H1 (cell line): ENCODE data around the gene PTPRF. TPM values are rescaled to one million over a fixed set of nuclear protein-coding genes. Genes with fewer than 3 reads are reported as not detected.

Experiments used
- CTCF ChIA-PET: fragments of 300-600 bp; sonication (Branson Sonifier 250); formaldehyde crosslinking; loops from one replicate; lab custom pipeline; 2021; ENCODE audit not compliant: partially characterized antibody; lab: Charles Lee
- POLR2A ChIA-PET: fragments of 300-600 bp; sonication (Branson Sonifier 250); formaldehyde crosslinking; loops from one replicate; lab custom pipeline; 2021; ENCODE audit warnings: inconsistent platforms; ENCODE audit not compliant: partially characterized antibody; lab: Charles Lee
- DNase-seq, 2 experiments: peaks; one replicate each; pipeline versions ENCODE4 v3.0.0 to v3.0.0-alpha.2; 2010 to 2022; ENCODE audit warnings: low spot score in 2 of 2, low read depth in 1 of 2, mixed read lengths in 1 of 2
- FAIRE-seq: peaks from 2 replicates; lab custom pipeline; 2011; peaks lifted over from hg19 to GRCh38; lab: Jason Lieb, UNC
- H2AFZ ChIP-seq: 2 replicates; pipeline ENCODE4 v1.8.1; 2012; ENCODE audit warnings: low read length, inconsistent platforms
- H2AK5ac ChIP-seq: 2 replicates; pipeline ENCODE4 v1.6.1; 2013; ENCODE audit warnings: low read depth, low read length
- H2BK120ac ChIP-seq: replicated peaks from 2 replicates; pipeline ENCODE3; 2013; ENCODE audit warnings: low read depth, low read length, inconsistent platforms
- H2BK12ac ChIP-seq: 2 replicates; pipeline ENCODE4 v1.6.1; 2013; ENCODE audit warnings: low read depth, low read length
- H2BK15ac ChIP-seq: 2 replicates; pipeline ENCODE4 v1.6.1; 2013; ENCODE audit warnings: low read length
- H2BK20ac ChIP-seq: 2 replicates; pipeline ENCODE4 v1.6.1; 2013; ENCODE audit warnings: low read length
- H2BK5ac ChIP-seq: 2 replicates; pipeline ENCODE4 v1.6.1; 2013; ENCODE audit warnings: low read depth, low read length
- H3K14ac ChIP-seq: 2 replicates; pipeline ENCODE4 v1.6.1; 2013; ENCODE audit warnings: inconsistent platforms; ENCODE audit not compliant: insufficient read length
- H3K18ac ChIP-seq: 2 replicates; pipeline ENCODE4 v1.6.1; 2013; ENCODE audit warnings: low read length; ENCODE audit errors: extremely low read depth
- H3K23ac ChIP-seq: 2 replicates; pipeline ENCODE4 v1.6.1; 2013; ENCODE audit warnings: inconsistent platforms; ENCODE audit not compliant: insufficient read length
- H3K23me2 ChIP-seq: 2 replicates; pipeline ENCODE4 v1.6.1; 2013; ENCODE audit warnings: low read depth, low read length
- H3K27ac ChIP-seq: 2 replicates; pipeline ENCODE4 v1.6.1; 2011; ENCODE audit warnings: low read depth, low read length, inconsistent platforms
- H3K27me3 ChIP-seq, 4 experiments: replicated peaks in 1 of 4; 1 replicate in 1 of 4; 2 replicates in 3 of 4; pipeline versions ENCODE4 v1.6.1 to v1.8.1; 2011 to 2013; ENCODE audit warnings: low read length in 3 of 4, mild to moderate bottlenecking in 3 of 4, inconsistent platforms in 2 of 4, mixed read lengths in 2 of 4, moderate library complexity in 1 of 4; ENCODE audit not compliant: control insufficient read depth in 3 of 4, insufficient read depth in 3 of 4; ENCODE audit errors: extremely low read depth in 1 of 4
- H3K36me3 ChIP-seq, 4 experiments: 2 replicates each; pipeline versions ENCODE4 v1.6.1 to v1.8.1; 2011 to 2013; ENCODE audit warnings: mild to moderate bottlenecking in 4 of 4, low read length in 3 of 4, moderate library complexity in 2 of 4, control low read depth in 1 of 4, inconsistent platforms in 1 of 4; ENCODE audit not compliant: insufficient read depth in 4 of 4, control insufficient read depth in 2 of 4
- H3K4ac ChIP-seq: replicated peaks from 2 replicates; pipeline ENCODE3; 2013; ENCODE audit warnings: low read length, low read depth, mixed read lengths, inconsistent platforms; ENCODE audit not compliant: insufficient read length
- H3K4me1 ChIP-seq, 4 experiments: replicated peaks in 1 of 4; 1 replicate in 1 of 4; 2 replicates in 3 of 4; pipeline versions ENCODE4 v1.6.1 to v1.8.1; 2011 to 2013; ENCODE audit warnings: low read length in 3 of 4, inconsistent platforms in 2 of 4, mixed read lengths in 1 of 4; ENCODE audit not compliant: insufficient read depth in 4 of 4, control insufficient read depth in 3 of 4
- H3K4me2 ChIP-seq, 2 experiments: 2 replicates each; pipeline versions ENCODE4 v1.6.1 to v1.8.1; 2011 to 2013; ENCODE audit warnings: low read depth in 2 of 2, low read length in 2 of 2, control low read depth in 1 of 2, inconsistent platforms in 1 of 2, mild to moderate bottlenecking in 1 of 2; ENCODE audit not compliant: insufficient read depth in 1 of 2
- H3K4me3 ChIP-seq, 4 experiments: fragments of 200-600, 300-600 bp in 1 of 4; sonication (generic), shearing (Covaris generic), sonication (Bioruptor Twin) in 1 of 4; 2 replicates each; pipeline versions ENCODE4 v1.5.1 to v1.8.1; 2011 to 2016; ENCODE audit warnings: low read length in 4 of 4, low read depth in 3 of 4, control low read depth in 2 of 4, inconsistent platforms in 2 of 4, mild to moderate bottlenecking in 2 of 4, mixed read lengths in 1 of 4, moderate library complexity in 1 of 4; ENCODE audit not compliant: insufficient read depth in 2 of 4; ENCODE audit errors: extremely low read depth in 1 of 4
- H3K56ac ChIP-seq: replicated peaks from 2 replicates; pipeline ENCODE3; 2013; ENCODE audit warnings: low read depth, mild to moderate bottlenecking, mixed read lengths, low read length, inconsistent platforms; ENCODE audit not compliant: insufficient read length
- H3K79me1 ChIP-seq: 2 replicates; pipeline ENCODE4 v1.6.1; 2013; ENCODE audit warnings: low read depth, low read length, control low read depth
- H3K79me2 ChIP-seq, 2 experiments: 2 replicates each; pipeline versions ENCODE4 v1.6.1 to v1.8.1; 2012 to 2013; ENCODE audit warnings: low read length in 2 of 2, mild to moderate bottlenecking in 2 of 2, inconsistent platforms in 1 of 2; ENCODE audit not compliant: insufficient read depth in 2 of 2, control insufficient read depth in 1 of 2
- H3K9ac ChIP-seq, 4 experiments: replicated peaks in 1 of 4; 1 replicate in 1 of 4; 2 replicates in 3 of 4; pipeline versions ENCODE4 v1.6.1 to v1.8.1; 2011 to 2013; ENCODE audit warnings: low read depth in 3 of 4, low read length in 3 of 4, control low read depth in 2 of 4, mild to moderate bottlenecking in 2 of 4, moderate library complexity in 2 of 4, inconsistent platforms in 1 of 4; ENCODE audit errors: extremely low read depth in 1 of 4
- H3K9me3 ChIP-seq, 2 experiments: 2 replicates each; pipeline versions ENCODE4 v1.6.1 to v1.8.1; 2012 to 2013; ENCODE audit warnings: mild to moderate bottlenecking in 2 of 2, moderate library complexity in 2 of 2, control low read depth in 1 of 2, inconsistent platforms in 1 of 2, low read depth in 1 of 2, low read length in 1 of 2, mixed read lengths in 1 of 2; ENCODE audit not compliant: insufficient read depth in 2 of 2
- H4K20me1 ChIP-seq, 2 experiments: replicated peaks in 1 of 2; 2 replicates each; pipeline versions ENCODE3 to v1.8.1; 2011 to 2013; ENCODE audit warnings: inconsistent platforms in 2 of 2, low read length in 2 of 2, mild to moderate bottlenecking in 1 of 2; ENCODE audit not compliant: insufficient read depth in 2 of 2, control insufficient read depth in 1 of 2
- H4K5ac ChIP-seq: 2 replicates; pipeline ENCODE4 v1.6.1; 2013; ENCODE audit warnings: low read length, low read depth, mixed read lengths, inconsistent platforms; ENCODE audit not compliant: insufficient read length
- H4K8ac ChIP-seq: 2 replicates; pipeline ENCODE4 v1.8.0; 2013; ENCODE audit warnings: mild to moderate bottlenecking, moderate library complexity, low read length, inconsistent platforms; ENCODE audit not compliant: insufficient read depth; ENCODE audit errors: extremely low read depth
- H4K91ac ChIP-seq: replicated peaks from 2 replicates; pipeline ENCODE3; 2013; ENCODE audit warnings: low read length, mixed read lengths, inconsistent platforms; ENCODE audit not compliant: insufficient read length
- whole genome bisulfite sequencing, 2 experiments: shearing (Covaris generic) in 1 of 2; methylation state at CpG; one replicate each; pipeline versions ENCODE4 v1.1.6 to v1.1.7; 2013 to 2015; ENCODE audit warnings: low lambda C conversion rate in 2 of 2, mixed read lengths in 2 of 2, inconsistent platforms in 1 of 2, low coverage in 1 of 2, missing lambda C conversion rate in 1 of 2; ENCODE audit not compliant: insufficient replicate concordance in 2 of 2, insufficient coverage in 1 of 2, insufficient read length in 1 of 2; ENCODE audit errors: extremely low coverage in 1 of 2, missing lambda C conversion rate in 1 of 2; 5-methylcytosine and 5-hydroxymethylcytosine counted together
- polyA plus RNA-seq, 7 experiments: library from polyadenylated mRNA; depleted of rRNA in 3 of 7; stranded (reverse) in 5 of 7; unstranded in 2 of 7; fragments of >200 nt in 5 of 7; fragments of 200-250 nt in 2 of 7; gene quantifications; 1 replicate in 5 of 7; 2 replicates in 1 of 7; 4 replicates in 1 of 7; pipeline versions ENCODE4 v1.2.1 to v1.2.3, GENCODE V29; 2011 to 2013; ENCODE audit warnings: missing spikeins in 2 of 7, mixed read lengths in 2 of 7
- total RNA-seq: library from RNA; stranded (reverse); fragmentation: NEBNext Ultra II Directional; extraction: Animal tissue kit (Norgen Biotek cat#: 25700); gene quantifications from 2 replicates; pipeline ENCODE4 v1.2.1, GENCODE V29; 2021

Gene PTPRF
- total and polyA plus RNA-seq, 2 of the 8 experiments (the other 6 are each of a cell fraction or from before 2014, with no cell fraction given): 136 to 231 TPM

DNA sequence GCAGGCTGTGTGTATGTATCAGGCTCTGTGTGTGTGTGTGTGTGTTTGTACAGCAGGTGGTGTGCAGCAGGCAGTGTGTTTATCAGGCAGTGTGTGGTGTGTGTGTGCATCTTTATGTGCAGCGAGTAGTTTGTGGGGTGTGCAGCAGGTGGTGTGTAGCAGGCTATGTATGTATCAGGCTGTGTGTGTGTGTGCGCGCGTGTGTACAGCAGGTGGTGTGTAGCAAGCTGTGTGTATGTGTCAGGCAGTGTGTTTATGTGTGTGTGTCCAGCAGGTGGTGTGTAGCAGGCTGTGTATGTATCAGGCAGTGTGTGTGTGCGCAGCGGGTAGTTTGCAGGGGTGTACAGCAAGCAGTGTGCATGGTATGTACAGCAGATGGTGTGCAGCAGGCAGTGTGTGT is 29.0 kb downstream of the PTPRF start:
- Histone ChIP-seq H3K23me2 (peaks cover 3% of the 10 kb centered on the region), H3K27me3 (no peaks in the 10 kb centered on the region), H3K36me3 (peaks cover 0 to 13% (median 4%) of the 10 kb centered on the region in 4 experiments; a peak in 4 of 8 replicates), H3K79me1 (peaks cover 26% of the 10 kb centered on the region), H2BK15ac (peak overlapping the region; percentile 46), H2AFZ (no peak overlapping the region), H3K4me1 (peaks cover 0 to 35% (median 25%) of the 10 kb centered on the region in 4 experiments; a peak in 6 of 7 replicates), H2BK20ac (peak overlapping the region; percentile 48; the same call in 1 of the 2 replicates), H3K9me3 (no peaks in the 10 kb centered on the region), H3K14ac (no peak overlapping the region), H3K23ac (no peak overlapping the region), H3K4ac (peak overlapping the region; percentile 82), H4K5ac (no peak overlapping the region), H3K27ac (peak overlapping the region; percentile 2), H3K9ac (0 out of 7 replicates have a peak overlapping the region, but pooled peaks of 1 of the 4 experiments have one; percentile 6), H2BK120ac (no peak overlapping the region), H4K20me1 (peaks cover 32 to 40% of the 10 kb centered on the region in 2 experiments), H2AK5ac (peak overlapping the region; percentile 69), H2BK12ac (peak overlapping the region; percentile 51; the same call in 1 of the 2 replicates), H2BK5ac (peak overlapping the region; percentile 32), H3K4me3 (no peak overlapping the region), H3K18ac (peak overlapping the region; percentile 39; the same call in 1 of the 2 replicates), H3K79me2 (peaks cover 0 to 37% of the 10 kb centered on the region in 2 experiments; a peak in 2 of 4 replicates), H4K8ac (no peak overlapping the region), H4K91ac (peak overlapping the region; percentile 75), H3K56ac (no peak overlapping the region), H3K4me2 (peak overlapping the region in 1 of 2 experiments; percentile 45; a peak in 1 of 4 replicates)
- ChIA-PET POLR2A (interaction anchor here (2.4 to 3.0 kb wide), 2 partner anchors 9 to 27 kb away, joined by 14 to 16 read pairs; no protein-coding TSS in a partner anchor), CTCF (interaction anchor here (1.1 to 2.3 kb wide), 3 partner anchors 28 to 45 kb away, joined by 3 to 9 read pairs (median 5); no protein-coding TSS in a partner anchor)
- DNase-seq: no peak
- 92% methylated on average over 6 of the region's 6 CpGs; no CpG with 5 or more reads in 1 of the 2 experiments for WGBS, 2 experiments
- no peak for FAIRE-seq
